Limb (tissue), 2 donors: ENCODE data around the gene PCDHA1.

ENCODE experiments used
- DNase-seq, 2 donors: peaks; one replicate each; pipeline ENCODE4 v3.0.0-alpha.2; 2016; ENCODE audit errors: extremely low spot score in 2 of 2

PCDHA1 gene

GRCh38 chr5:140916325-140916724 lies 130.4 kb downstream of the PCDHA1 start:
- DNase-seq = no peak

DNA sequence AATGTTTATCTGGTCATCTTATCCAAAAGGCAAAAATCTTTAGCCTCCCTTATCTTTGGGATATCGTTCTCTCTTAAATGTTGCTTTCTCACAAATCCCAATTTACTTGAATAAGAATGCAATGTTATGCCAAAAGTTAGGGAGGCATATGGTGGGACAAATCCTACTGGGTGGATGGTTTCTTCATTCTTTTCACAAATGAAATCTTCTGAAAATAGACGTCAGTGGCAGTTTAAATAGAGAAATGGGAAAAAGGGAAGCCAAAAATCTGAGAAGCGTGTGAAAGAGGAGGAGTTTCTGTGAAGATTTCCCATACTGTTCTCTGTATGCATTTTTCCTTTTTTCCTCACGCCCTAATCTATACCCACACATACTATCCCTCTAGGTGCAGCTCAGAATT lies 137.7 kb downstream of the PCDHA1 start:
- DNase-seq = no peak

GRCh38 chr5:140925806-140926442 lies 140.0 kb downstream of the PCDHA1 start, which contains the start of gene PCDHAC1:
Gene PCDHAC1 (plus strand): TSS chr5:140926299. CDS start chr5:140926893, 594 bp downstream.
- DNase-seq = no peak

GRCh38 chr5:140926443-140927227 lies 140.7 kb downstream of the PCDHA1 start:
- peak; percentile 74 to 89 for DNase-seq

DNA sequence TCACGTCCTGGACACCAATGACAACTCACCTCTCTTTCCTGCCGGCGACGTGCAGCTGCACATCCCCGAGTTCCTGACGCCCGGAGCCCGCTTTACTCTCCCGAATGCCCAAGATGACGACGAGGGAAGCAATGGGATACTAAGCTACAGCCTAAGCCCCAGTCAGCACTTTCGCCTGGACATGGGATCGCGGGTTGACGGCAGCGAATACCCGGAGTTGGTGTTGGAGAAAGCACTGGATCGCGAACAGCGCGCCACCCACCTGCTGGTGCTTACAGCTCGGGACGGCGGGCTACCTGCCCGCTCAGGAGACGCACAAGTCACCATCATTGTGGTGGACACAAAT lies 141.3 kb downstream of the PCDHA1 start:
- no peak for DNase-seq

DNA sequence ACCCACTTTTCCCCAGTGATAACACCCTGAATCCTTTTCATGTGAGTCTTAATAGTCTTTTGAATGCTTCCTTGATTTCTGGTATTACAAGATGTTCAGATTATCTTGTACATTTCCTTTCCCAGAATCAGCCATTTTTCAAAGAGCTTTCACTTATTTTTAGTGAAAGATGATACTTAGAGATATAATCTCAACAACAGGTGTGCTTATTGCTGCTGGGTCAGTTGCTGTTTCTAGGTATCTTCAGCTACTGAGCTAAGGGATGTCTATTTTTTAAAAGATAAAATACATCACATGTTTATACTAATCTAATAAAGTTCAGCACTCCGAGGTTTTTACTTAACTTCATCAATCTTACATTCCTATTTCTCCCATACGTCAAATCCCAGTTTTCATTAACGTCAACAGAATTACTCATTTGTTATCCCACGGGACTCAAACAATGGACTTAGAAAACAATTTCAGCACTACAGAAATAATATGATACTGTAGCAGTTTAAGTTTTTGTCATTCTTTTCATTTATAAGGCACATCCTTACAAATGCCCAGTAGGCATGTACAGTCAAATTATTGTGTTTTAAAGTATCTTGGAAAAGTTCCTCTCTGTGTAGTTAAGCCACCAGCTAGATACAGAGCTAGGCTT lies 149.1 kb downstream of the PCDHA1 start:
- DNase-seq = no peak

GRCh38 chr5:140946578-140946977 lies 160.6 kb downstream of the PCDHA1 start:
- no peak for DNase-seq

- DNase-seq = no peak
Observed at GRCh38 chr5:140951636-140952035, 165.7 kb downstream of the PCDHA1 start.

GRCh38 chr5:140953234-140953633 lies 167.3 kb downstream of the PCDHA1 start:
- DNase-seq = no peak

GRCh38 chr5:140962190-140962589 lies 176.2 kb downstream of the PCDHA1 start:
- DNase-seq = no peak

- no peak for DNase-seq
Observed at GRCh38 chr5:140964356-140964755, 178.4 kb downstream of the PCDHA1 start.

GRCh38 chr5:140965905-140966292 lies 180.0 kb downstream of the PCDHA1 start:
- no peak for DNase-seq

DNA sequence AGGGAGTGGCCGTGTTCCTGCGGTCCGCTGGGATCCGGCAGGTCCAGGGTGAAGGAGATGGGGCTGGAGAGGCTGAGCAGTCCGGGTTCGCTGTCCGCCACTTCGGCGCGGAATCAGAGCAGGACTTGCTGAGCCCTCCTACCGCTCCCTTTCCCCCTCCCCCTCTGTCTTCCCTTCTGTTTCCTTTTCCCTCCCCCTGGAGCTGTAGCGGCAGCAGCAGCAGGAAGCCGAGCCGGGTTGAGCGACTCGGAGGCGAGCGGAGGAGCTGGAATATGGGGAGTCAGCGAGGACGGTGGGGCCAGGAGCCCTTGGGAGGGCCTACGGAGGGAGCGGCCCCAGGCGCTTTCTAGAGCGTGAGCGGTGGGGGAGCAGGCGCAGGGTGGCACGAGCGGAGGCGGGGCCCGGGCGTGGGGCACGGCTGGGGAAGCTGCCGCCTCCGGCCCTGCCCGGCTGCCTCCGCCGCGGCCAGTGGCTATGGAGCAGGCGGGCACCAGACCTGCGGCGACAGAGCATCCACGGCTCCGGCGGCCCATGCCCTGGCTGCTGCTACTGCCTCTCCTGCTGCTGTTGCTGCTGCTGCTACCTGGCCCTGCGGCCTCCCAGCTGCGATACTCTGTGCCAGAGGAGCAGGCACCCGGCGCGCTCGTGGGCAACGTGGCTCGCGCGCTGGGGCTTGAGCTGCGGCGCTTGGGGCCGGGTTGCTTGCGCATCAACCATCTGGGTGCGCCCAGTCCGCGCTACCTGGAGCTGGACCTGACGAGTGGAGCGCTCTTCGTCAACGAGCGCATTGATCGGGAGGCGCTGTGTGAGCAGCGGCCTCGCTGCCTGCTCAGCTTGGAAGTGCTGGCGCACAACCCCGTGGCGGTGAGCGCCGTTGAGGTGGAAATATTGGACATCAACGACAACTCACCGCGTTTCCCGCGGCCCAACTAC lies 180.6 kb downstream of the PCDHA1 start, which contains the start of gene PCDHAC2:
Gene PCDHAC2, plus strand, starts transcription at position 184 of the 933 bp plus-strand sequence. Its CDS starts 291 bp downstream, at position 475.
- DNase-seq = peak; percentile 35 to 71

GRCh38 chr5:140967226-140967893 lies 181.4 kb downstream of the PCDHA1 start:
- no peak for DNase-seq

DNA sequence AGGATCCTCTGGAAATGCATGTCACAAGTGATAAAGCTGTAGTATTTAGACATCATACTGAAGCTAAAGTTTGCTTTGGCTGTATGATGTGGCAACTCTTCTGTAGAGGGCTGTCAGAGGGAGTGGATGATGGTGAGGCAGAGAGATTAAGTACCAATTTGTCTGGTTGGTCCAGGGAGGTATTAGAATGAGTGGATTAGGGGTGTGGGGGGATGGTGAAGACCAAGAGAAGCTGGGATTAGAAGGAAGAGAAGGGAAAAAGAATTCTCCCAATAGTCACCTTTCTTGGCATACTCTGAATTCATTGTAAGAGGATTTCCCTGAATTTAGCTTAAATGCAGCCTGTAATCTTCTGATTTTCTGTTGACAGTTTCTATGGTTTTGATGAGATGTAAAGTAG lies 183.9 kb downstream of the PCDHA1 start:
- no peak for DNase-seq

DNA sequence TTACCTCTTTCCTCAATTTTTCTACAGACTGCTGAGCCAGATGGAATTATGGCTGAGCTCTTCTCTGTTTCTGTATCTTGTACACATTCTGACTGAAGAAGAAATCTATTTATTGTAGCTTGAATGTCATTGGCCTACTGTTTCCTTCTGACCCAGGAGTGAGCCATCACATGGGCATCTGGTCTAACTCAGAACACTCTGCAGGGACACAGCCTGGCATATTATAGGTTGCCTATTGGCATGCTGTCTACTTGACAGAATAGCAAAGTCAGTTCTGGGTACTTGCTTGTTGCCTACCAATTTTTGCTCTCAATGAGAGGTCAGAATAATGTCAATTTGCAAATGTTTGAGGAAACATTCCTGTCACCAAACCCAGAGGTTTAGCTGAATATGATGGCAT lies 187.6 kb downstream of the PCDHA1 start:
- DNase-seq = no peak

DNA sequence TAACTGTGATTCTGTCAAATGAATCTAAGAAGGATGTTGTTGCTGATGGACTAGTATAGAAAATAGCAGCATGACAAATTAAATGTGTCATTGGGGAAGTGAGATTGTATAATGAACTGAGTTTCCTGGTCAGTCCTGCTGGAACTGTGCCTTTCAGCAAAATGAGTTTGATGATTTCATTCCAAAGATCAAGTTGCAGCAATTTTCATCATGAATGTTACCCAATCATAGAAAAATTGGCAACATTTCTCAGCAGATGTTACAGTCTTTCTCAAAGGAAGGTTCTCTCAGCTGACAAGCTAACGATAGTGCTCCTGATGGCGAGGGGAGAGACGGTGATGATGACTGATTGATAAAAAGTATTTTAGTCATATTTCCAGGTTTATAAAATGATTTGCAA lies 191.1 kb downstream of the PCDHA1 start:
- DNase-seq = no peak

DNA sequence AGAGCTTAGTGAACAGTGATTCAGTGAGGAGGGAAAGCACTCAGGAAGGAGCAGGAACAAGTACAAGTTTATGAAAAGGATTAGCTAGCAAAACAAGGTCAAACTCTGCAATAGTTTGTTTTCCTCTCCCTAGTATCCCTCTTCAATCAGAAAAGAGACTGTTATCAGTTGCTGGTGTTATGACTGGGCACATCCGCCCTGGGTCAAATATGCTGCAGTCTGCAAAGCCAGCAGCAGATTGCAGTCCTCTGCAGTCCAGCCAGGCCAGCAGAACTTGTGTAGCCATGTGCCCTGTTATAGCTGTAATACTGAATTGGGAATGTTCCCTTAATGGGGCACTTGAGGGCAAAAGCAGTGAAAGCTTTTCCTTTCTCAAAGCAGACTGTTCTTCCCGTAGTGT lies 192.3 kb downstream of the PCDHA1 start:
- no peak for DNase-seq

GRCh38 chr5:140978983-140979382 lies 193.0 kb downstream of the PCDHA1 start:
- DNase-seq = no peak

DNA sequence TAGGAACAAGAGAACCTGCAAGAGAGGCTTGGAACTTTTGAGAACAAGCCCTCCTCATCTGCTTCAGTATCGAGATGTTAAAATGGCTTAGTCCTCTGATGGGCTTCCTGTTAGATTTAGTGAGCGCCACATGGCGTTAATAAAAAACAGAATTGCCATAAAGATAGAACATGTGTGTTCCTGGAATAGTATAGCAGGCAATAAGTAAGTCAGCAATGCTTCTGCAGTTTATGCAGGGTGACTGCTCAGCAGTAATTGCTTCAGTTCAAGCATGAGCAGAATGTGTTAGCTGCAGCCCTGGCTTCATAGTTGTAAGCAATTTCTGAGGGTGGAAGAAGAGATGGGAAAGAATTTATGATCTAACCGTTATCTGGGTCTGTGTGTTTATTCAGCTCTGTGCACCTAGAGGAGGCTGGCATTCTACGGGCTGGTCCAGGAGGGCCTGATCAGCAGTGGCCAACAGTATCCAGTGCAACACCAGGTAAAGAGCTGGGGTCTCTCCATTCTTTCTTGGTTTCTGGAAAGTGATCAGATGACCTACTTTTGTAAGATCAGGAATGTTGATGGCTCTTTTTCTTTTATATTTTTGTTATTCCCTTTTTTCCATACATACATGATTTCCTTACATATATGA lies 196.3 kb downstream of the PCDHA1 start:
- no peak for DNase-seq
